Measurements from ENCODE around the gene TIMMDC1. TPM values are rescaled to one million over a fixed set of nuclear protein-coding genes. Genes with fewer than 3 reads are reported as not detected.

The TIMMDC1 gene
- total RNA-seq, 1 donor from 2014 or later: 75.4 TPM

DNA sequence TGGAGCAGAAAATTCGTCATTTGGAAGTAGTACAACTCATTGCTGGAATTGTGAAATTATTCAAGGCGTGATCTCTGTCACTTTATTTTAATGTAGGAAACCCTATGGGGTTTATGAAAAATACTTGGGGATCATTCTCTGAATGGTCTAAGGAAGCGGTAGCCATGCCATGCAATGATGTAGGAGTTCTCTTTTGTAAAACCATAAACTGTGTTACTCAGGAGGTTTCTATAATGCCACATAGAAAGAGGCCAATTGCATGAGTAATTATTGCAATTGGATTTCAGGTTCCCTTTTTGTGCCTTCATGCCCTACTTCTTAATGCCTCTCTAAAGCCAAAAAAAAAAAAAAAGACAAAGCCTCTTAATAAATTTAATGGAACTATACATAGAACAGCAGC is 5.5 kb upstream of the TIMMDC1 start:
- no peak overlapping the region for H3K27ac Mint-ChIP-seq (ENCODE audit: unreplicated experiment)
- H3K4me1 Mint-ChIP-seq (ENCODE audit: low read depth, unreplicated experiment): peaks cover 2% of the 10 kb centered on the region
- TF ChIP-seq, protein P1, sequence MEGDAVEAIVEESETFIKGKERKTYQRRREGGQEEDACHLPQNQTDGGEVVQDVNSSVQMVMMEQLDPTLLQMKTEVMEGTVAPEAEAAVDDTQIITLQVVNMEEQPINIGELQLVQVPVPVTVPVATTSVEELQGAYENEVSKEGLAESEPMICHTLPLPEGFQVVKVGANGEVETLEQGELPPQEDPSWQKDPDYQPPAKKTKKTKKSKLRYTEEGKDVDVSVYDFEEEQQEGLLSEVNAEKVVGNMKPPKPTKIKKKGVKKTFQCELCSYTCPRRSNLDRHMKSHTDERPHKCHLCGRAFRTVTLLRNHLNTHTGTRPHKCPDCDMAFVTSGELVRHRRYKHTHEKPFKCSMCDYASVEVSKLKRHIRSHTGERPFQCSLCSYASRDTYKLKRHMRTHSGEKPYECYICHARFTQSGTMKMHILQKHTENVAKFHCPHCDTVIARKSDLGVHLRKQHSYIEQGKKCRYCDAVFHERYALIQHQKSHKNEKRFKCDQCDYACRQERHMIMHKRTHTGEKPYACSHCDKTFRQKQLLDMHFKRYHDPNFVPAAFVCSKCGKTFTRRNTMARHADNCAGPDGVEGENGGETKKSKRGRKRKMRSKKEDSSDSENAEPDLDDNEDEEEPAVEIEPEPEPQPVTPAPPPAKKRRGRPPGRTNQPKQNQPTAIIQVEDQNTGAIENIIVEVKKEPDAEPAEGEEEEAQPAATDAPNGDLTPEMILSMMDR (IDR thresholded peaks at IDR 0.05; ENCODE audit: partially characterized antibody, unreplicated experiment): no peak

DNA sequence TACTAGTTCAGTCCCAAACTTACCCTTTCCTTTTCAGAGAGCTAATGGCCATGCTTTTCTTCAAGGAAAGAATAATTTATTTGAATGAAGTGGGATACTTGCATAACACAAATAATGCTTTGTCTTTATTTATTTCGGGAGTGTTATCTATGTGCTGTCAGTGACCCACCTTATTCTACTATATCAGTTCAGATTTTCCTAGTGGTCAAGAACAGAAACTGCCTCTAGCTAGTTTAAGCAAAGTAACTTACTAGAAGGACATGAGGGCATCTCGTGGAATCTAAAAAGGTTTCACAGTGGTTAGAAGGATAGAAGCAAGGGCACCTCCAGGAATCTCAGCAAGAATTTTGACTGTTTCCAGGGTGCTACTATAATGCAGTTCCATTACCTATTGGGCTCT is 3.8 kb upstream of the TIMMDC1 start:
- TF ChIP-seq, protein P1 (IDR thresholded peaks at IDR 0.05; ENCODE audit: partially characterized antibody, unreplicated experiment): peak; percentile 49
- H3K4me3 Mint-ChIP-seq (ENCODE audit: unreplicated experiment): no peak overlapping the region
- no peaks in the 10 kb centered on the region for H3K36me3 Mint-ChIP-seq (ENCODE audit: unreplicated experiment)
- H3K27me3 Mint-ChIP-seq (ENCODE audit: unreplicated experiment): peaks cover 2% of the 10 kb centered on the region
- peaks cover 3% of the 10 kb centered on the region for H3K9me3 Mint-ChIP-seq (ENCODE audit: unreplicated experiment)
- H3K4me1 Mint-ChIP-seq (ENCODE audit: low read depth, unreplicated experiment): peaks cover 2% of the 10 kb centered on the region
- DNase-seq: no peak
- H3K27ac Mint-ChIP-seq (ENCODE audit: unreplicated experiment): no peak overlapping the region

More for the DNA sequence above, 5.5 kb upstream of the TIMMDC1 start:
- Mint-ChIP-seq H3K27me3 (ENCODE audit: unreplicated experiment) (no peaks in the 10 kb centered on the region), H3K36me3 (ENCODE audit: unreplicated experiment) (no peaks in the 10 kb centered on the region), H3K4me3 (ENCODE audit: unreplicated experiment) (no peak overlapping the region), H3K9me3 (ENCODE audit: unreplicated experiment) (peaks cover 2% of the 10 kb centered on the region)
- no peak for DNase-seq

DNA sequence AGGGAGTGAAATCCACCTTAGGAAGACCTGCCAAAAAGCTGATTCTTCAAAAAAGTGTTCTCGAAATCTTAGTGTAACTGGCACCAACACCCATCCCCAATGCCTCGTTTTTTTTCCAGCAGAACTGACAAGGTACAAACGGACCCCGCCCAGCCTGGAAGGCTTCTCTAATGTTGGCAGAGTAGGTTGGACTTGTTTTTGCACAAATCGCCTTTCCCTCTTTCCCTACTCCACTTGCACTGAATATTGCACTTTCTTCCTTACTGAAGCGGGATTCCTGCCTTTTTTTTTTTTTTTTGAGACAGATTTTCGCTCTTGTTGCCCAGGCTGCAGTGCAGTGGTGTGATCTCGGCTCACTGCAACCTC is 544 bp upstream of the TIMMDC1 start:
- Mint-ChIP-seq H3K9me3 (ENCODE audit: unreplicated experiment) (peaks cover 3% of the 10 kb centered on the region), H3K27ac (ENCODE audit: unreplicated experiment) (peak overlapping the region; percentile 95), H3K36me3 (ENCODE audit: unreplicated experiment) (no peaks in the 10 kb centered on the region), H3K27me3 (ENCODE audit: unreplicated experiment) (peaks cover 2% of the 10 kb centered on the region), H3K4me3 (ENCODE audit: unreplicated experiment) (peak overlapping the region; percentile 98), H3K4me1 (ENCODE audit: low read depth, unreplicated experiment) (peaks cover 7% of the 10 kb centered on the region)
- no peak for DNase-seq
- TF ChIP-seq, protein P1 (IDR thresholded peaks at IDR 0.05; ENCODE audit: partially characterized antibody, unreplicated experiment): no peak

DNA sequence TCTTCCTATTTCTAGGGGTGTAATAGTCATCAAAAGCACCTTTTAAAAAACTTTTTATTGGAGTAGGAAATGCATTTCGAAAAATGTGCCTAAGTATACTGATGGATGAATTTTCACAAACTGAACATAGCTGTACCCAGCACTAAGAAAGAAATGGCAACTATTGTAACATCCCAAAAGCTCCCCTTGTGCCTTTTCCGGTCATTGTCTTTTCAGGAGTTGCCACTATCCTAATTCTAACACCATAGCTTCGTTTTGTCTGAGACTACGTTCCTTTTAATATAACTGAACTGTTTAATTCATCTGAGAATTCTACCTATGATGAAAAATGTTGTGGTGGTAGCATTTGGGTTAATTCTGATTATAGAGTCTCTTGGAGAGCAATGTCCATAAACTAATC is 1.9 kb downstream of the TIMMDC1 start:
- Mint-ChIP-seq H3K27ac (ENCODE audit: unreplicated experiment) (no peak overlapping the region), H3K9me3 (ENCODE audit: unreplicated experiment) (peaks cover 3% of the 10 kb centered on the region), H3K4me1 (ENCODE audit: low read depth, unreplicated experiment) (peaks cover 7% of the 10 kb centered on the region), H3K36me3 (ENCODE audit: unreplicated experiment) (no peaks in the 10 kb centered on the region), H3K27me3 (ENCODE audit: unreplicated experiment) (peaks cover 2% of the 10 kb centered on the region), H3K4me3 (ENCODE audit: unreplicated experiment) (peak overlapping the region; percentile 30)
- TF ChIP-seq, protein P1 (IDR thresholded peaks at IDR 0.05; ENCODE audit: partially characterized antibody, unreplicated experiment): no peak
- no peak for DNase-seq

DNA sequence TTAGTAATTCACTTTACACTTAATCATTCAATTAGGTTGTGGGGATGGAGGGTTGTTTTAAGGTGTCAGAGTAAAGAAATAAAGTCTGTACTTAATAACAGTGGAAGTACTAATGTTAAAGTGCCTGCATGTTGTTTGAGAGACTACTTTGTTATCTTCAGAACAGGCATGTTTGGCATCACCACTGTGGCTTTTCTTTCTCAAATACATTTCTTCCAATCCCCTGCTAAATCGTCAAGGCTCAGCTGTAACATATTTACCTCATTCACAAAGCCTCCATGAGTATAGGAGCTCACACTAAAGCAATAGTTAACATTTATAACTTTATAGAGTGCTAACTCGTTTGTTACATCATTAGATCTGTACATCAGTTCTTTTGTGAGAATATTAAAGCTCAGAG is 2.6 kb downstream of the TIMMDC1 start:
- Mint-ChIP-seq H3K36me3 (ENCODE audit: unreplicated experiment) (no peaks in the 10 kb centered on the region), H3K4me3 (ENCODE audit: unreplicated experiment) (no peak overlapping the region), H3K27ac (ENCODE audit: unreplicated experiment) (no peak overlapping the region), H3K9me3 (ENCODE audit: unreplicated experiment) (peaks cover 3% of the 10 kb centered on the region), H3K27me3 (ENCODE audit: unreplicated experiment) (peaks cover 2% of the 10 kb centered on the region), H3K4me1 (ENCODE audit: low read depth, unreplicated experiment) (peaks cover 7% of the 10 kb centered on the region)
- DNase-seq: no peak
- TF ChIP-seq, protein P1 (IDR thresholded peaks at IDR 0.05; ENCODE audit: partially characterized antibody, unreplicated experiment): no peak

Measured in glutamatergic neuron (in vitro differentiated cells).